Non-pigmented ciliary epithelial cell (primary cell): ENCODE measurements around the gene TM4SF18.

Experiments
- DNase-seq: peaks from one replicate; pipeline ENCODE4 v3.0.0-alpha.2; 2010; ENCODE audit warnings: low read depth

The TM4SF18 gene

GRCh38 chr3:149330609-149331331 lies 2.7 kb downstream of the TM4SF18 start:
- DNase-seq, result no peak

GRCh38 chr3:149327156-149327555 lies 6.3 kb downstream of the TM4SF18 start:
- no peak for DNase-seq

- no peak for DNase-seq
These were observed 7.9 kb downstream of the TM4SF18 start for GRCh38 chr3:149325581-149325980.

- DNase-seq, result no peak
These were observed 9.1 kb downstream of the TM4SF18 start for GRCh38 chr3:149324332-149324731.

- no peak for DNase-seq
These were observed 11.8 kb downstream of the TM4SF18 start for GRCh38 chr3:149321640-149322039.

GRCh38 chr3:149321136-149321535 lies 12.3 kb downstream of the TM4SF18 start:
- DNase-seq, result no peak

- DNase-seq, result no peak
These were observed 13.7 kb downstream of the TM4SF18 start for GRCh38 chr3:149319750-149320149.

GRCh38 chr3:149317072-149317471 lies 16.4 kb downstream of the TM4SF18 start:
- no peak for DNase-seq

GRCh38 chr3:149316437-149316836 lies 17.0 kb downstream of the TM4SF18 start:
- DNase-seq, result no peak

GRCh38 chr3:149315694-149316093 lies 17.7 kb downstream of the TM4SF18 start:
- no peak for DNase-seq

GRCh38 chr3:149314807-149315578 lies 18.4 kb downstream of the TM4SF18 start:
- peak; percentile 51 for DNase-seq

- no peak for DNase-seq
These were observed 19.9 kb downstream of the TM4SF18 start for GRCh38 chr3:149313542-149313941.

- no peak for DNase-seq
These were observed 22.5 kb downstream of the TM4SF18 start for GRCh38 chr3:149310796-149311534.

- DNase-seq, result no peak
These were observed 26.0 kb downstream of the TM4SF18 start for GRCh38 chr3:149307435-149307783.

GRCh38 chr3:149306751-149307434 lies 26.5 kb downstream of the TM4SF18 start:
- no peak for DNase-seq

GRCh38 chr3:149305376-149305775 lies 28.1 kb downstream of the TM4SF18 start:
- DNase-seq, result no peak

- DNase-seq, result peak; percentile 93
These were observed 33.3 kb downstream of the TM4SF18 start for GRCh38 chr3:149299938-149300801.

- no peak for DNase-seq
These were observed 36.5 kb downstream of the TM4SF18 start for GRCh38 chr3:149296972-149297371.

- DNase-seq, result no peak
These were observed 40.8 kb downstream of the TM4SF18 start for GRCh38 chr3:149292666-149293065.

- DNase-seq, result no peak
These were observed 42.3 kb downstream of the TM4SF18 start for GRCh38 chr3:149291178-149291577.

- no peak for DNase-seq
These were observed 44.8 kb downstream of the TM4SF18 start for GRCh38 chr3:149288655-149289054.
